GM21786 (cell line): ENCODE measurements around the gene GAS2L3.
A peak's percentile ranks its signal among the peaks of the same experiment; 100 is the strongest.
"Not testable (repeated sequence)": the region's sequence is repeated elsewhere in the genome, so short reads cannot be mapped to it uniquely, and the experiment has no call there.

Experiments
- ATAC-seq: cut with Tn5 transposase; IDR thresholded peaks from one replicate; pipeline ENCODE4 v1.9.1; 2021; ENCODE audit not compliant: unreplicated experiment

Gene GAS2L3

DNA sequence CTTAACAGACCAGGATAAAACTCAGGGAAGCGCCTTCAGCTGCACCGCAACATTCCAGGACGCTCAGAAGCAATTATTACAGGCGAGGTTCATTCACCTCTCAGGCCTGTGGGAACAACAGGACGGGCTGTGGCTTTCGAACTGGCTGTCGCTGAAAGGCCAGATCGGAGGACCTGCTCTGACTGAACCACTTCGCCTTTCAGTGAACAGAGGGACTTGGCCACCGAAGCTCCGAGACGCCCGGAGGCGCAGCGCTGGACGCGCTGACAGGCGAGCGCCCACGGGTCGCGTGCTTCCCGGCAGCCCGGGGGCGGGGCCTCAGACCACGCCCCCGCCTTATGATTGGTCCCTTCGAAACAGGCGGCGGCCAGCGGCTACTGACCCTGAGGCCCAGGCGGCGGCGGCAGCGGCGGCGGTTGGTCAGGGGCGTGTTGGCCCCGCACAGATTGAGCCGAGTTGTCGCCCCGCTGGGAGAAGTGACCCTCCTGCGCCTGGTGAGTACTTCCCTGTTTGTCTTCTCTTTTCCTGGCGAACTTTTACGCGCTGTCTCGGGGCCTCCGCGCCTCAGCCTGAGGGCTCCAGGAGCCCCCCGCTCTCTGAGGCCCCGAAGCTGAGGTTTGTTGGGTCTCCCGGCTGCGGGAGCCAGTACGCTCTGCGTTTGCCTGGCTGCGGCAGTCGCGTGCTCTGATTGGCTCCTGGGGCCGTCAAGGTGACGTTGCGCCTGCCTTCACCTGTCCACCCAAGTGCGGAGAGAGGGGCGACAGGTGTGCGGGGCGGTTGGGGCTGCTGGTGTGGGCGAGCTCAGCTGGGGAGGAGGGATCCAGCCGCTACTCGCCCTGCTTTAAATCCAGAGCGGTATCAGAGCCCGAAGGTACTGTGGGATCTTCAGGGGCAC, at the start of gene GAS2L3:
Gene GAS2L3 (plus strand): TSS at position 393 of the 895 bp plus-strand sequence. CDS start 21,221 bp downstream, outside the sequence.
- ATAC-seq = peak; percentile 95

DNA sequence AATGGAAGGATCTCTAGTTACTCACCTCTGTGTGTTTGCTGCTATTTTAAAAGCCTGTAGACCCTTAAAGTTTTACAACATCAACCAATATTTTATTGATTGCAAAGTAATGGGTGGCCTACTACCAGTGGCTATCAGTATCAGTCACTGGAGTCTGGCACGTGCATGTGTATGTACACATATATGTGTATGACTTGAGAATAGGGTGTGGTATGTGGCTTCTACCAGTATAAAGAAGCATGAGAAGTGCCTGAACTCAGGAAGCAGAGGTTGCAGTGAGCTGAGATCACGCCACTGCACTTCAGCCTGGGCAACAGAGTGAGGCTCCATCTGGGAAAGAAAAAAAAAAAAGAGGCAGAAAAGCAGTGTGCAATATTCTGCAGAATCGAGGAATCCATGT, 45.5 kb upstream of the GAS2L3 start:
- no peak for ATAC-seq

DNA sequence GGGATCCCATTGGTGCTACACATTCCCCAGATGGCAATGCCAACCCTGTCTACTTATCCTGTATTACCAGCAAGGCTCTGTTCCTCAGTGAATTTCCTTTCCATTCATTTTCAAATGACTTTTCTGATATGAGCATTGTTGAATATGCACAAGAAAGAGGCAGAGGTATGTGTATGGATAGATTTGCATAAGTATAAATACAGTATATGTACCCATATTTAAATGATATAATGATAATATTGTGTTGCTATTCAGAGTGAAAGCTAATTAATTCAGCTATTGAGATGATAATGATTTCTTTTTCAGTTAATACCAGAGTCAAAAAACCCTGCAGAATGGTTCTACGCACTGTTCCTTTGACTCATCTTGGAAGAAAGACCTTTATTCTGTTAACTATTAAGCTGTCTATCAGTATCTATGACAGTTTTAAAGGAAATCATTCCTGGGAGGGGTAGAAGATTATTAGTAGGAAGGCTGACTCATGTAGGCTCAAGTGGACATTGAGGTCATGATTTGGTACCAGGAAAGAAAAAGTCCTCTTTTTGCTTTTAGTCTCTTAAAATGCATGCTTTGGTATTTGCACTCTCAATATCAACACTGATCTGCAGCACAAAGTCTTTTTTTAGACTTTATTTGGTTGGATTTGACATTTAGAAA, 44.9 kb upstream of the GAS2L3 start:
- no peak for ATAC-seq

DNA sequence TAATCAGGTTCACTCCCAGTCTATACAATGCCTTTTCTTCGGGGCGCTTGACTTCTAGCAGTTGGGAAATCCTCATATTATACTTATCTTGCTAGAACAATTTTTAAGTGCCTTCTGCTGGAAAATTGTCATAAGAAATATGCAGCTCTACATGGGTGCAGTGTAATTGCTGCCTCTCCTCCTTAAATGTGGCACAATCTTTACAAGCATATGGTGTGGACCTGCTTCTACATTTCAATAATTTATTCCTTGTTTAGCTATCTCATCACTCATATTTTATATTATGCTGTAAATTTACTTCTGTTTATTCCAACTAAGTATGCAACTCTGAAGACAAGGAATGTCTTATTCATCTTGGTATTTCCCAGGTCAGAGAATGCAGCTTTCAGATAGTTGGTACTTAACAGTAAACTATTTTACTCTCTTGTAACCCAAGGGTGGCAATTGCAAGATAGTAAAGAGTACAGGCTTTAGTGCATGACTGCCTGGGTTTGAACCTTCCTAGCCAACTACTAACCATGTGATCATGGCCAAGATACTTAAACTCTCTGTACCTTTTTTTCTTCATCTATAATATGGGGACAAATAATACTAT, 43.6 kb upstream of the GAS2L3 start:
- ATAC-seq = no peak

DNA sequence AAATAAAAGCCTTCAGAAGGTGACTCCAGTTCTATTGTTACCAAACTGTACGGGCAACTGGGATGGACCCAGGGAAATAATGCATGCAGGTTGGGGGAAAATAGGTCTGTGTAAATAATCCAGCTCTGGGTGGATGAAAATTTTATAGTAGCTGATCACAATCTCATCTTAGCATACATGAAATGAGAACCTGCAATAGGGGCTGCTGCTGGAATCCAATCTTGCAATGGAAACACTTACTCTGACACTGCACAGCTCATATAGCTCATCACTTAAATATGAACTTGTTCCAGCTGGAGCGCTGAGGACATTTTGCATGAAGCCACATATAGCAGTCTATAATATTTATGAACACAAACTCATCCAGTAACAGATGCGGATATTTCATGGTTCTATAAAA, 40.1 kb upstream of the GAS2L3 start:
- no peak for ATAC-seq

DNA sequence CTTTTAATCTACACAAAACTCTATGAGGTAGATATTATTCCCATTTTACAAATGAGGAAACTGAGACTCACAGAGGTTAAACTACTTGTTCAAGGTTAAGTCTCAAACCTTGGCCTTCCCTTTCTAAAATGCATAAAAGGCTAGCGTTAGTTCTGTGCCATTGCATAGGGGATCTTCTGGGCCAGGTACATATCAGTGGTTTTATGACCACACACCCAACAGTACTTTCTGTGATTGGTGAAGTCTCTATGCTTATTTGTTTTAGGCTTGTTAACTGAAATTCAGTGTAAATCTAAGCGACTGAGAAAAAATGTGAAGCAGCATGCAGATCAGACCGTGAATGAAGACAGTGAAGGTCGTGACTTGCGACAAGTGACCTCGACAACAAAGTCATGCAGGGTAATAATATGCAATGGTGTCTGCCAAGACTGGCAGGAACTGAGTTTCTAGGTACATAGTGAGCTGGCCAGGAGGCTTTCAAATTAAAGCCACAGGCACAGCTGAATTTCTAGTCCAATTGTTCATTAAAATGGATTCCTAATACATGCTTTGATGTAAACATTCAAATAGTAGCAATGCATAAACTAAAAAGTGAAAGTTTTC, 38.8 kb upstream of the GAS2L3 start:
- ATAC-seq = no peak

DNA sequence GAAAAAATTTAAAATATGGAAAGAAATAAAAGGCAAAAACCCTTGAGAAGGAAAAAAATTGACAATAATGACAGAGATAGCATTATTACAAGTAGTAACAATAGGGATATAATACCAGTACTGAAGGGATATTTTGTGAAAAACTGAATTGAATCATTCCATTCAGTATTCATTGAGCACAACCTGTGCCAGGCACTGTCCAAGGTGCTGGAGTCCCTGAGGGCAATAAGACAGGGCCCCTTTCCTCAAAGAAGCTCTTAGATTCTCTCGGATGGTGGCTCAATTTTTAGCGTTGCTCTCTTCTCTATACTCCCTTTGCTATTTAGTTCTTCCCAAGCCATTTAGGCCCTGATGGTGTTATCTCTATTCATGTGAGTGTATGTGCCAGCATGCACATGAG, 34.3 kb upstream of the GAS2L3 start:
- ATAC-seq = no peak

DNA sequence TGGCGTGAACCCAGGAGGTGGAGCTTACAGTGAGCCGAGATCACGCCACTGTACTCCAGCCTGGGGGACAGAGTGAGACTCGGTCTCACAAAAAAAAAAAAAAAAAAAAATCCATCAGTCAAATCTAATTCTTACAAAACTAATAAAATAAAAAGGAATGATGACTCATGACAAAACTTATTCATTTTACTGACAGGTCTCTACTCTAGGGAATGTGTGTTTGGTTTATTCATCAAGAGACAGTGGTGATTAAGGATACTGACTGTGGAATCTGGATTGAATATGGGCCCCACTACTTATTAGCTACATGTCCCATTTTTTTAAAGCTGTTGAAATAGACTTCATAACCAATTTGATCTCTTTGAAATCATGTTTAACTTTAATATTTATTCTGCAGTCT, 29.3 kb upstream of the GAS2L3 start:
- ATAC-seq = no peak

DNA sequence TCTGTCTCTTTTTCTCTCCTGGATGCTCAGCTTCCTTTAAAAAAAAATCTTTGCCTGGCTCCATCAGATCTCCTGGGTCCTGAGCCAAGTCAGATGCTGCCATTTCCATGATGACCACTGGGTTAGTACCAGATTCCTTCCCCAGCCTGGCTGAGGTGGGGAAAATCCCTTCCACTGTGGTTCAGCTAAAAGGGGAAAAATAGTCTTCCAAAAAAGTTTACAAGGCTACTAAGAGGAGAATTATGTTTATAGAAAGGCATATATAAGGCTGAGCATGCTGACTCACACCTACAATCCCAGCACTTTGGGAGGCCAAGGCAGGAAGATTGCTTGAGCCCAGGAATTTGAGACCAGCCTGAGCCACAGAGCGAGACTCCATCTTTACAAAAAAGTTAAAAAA, 28.4 kb upstream of the GAS2L3 start:
- ATAC-seq = no peak

DNA sequence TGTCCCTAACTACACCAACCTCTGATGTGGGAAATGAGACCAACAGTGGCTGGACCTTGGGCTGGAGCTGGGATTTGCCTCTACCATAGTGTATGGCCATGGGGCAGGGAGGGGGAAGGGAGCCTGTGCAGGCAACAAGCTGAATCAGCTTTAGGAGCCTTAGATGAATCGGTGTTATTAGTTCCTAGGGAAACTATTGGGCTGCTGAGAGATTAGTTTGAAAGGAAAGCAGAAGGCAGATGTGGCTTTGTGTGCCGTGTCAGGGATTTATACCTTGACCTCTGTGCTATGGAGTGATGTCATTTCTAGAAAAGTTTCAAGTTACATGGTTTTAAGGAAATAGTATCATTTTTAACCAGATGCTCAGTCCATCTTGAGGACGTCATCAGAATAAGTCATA, 19.5 kb upstream of the GAS2L3 start:
- ATAC-seq = no peak

DNA sequence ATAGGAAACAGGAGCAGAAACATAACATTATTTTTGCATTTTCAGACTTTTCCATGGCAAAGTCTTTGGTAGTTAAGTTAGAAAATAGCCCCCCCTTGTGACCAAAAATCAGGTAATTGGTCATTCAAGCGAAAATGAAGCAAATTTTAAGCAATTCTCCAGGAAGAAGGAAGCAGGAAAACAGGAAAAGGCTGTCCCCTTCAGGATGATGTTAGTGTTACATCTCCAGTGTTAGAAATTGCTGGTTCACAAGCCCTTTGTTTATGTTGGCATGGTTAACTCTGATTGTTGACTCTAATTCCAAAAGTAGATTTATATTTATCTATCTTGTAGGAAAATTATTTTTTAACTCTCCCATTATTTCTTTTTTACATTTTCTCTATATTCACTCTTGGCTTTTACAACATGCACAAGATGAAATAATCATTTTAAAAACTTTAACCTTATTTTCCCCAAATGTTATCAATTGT, 18.8 kb upstream of the GAS2L3 start:
- no peak for ATAC-seq

DNA sequence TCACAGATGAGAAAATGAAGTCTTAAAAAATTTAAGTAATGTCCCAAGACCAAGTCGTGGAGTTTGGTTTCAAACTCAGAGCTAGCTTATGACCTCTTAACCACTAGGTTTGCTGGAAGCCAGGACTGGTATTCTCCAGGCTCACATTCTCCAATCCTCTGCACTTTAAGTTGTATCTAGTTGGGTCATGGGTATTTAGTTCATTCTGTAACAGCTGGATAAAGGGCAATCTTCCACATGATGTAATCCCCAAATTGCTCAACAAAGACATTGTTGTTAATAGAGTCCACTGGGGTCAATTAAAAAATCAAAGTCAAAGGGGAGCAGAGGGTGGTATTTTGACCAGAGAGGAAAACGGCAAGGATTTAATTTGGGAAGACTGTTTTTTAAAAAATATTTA, 17.8 kb upstream of the GAS2L3 start:
- ATAC-seq = no peak

DNA sequence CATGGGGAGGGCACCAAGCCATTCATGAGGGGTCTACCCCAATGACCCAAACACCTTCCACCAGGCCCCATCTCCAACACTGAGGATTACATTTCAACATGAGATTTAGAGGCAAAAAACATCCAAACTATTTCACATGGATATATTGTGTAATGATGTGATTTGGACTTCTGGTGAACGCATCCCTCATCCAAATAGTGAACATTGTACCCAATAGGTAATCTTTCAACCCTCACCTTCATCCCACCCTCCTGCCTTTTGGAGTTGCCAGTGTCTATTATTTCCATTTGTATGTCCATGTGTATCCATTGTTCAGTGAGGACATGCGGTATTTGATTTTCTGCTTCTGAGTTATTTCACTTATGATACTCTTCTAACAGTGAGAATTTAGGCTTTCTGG, 16.1 kb upstream of the GAS2L3 start:
- ATAC-seq = no peak

DNA sequence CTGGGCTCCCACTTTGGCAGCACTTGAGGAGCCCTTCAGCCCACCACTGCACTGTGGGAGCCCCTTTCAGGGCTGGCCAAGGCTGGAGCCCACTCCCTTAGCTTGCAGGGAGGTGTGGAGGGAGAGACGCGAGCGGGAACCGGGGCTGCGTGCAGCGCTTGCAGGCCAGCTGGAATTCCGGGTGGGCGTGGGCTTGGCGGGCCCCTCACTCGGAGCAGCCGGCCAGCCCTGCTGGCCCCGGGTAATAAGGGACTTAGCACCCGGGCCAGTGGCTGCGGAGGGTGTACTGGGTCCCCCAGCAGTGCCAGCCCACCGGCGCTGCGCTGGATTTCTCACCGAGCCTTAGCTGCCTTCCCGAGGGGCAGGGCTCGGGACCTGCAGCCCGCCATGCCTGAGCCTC, 14.2 kb upstream of the GAS2L3 start:
- ATAC-seq = not testable (repeated sequence)

DNA sequence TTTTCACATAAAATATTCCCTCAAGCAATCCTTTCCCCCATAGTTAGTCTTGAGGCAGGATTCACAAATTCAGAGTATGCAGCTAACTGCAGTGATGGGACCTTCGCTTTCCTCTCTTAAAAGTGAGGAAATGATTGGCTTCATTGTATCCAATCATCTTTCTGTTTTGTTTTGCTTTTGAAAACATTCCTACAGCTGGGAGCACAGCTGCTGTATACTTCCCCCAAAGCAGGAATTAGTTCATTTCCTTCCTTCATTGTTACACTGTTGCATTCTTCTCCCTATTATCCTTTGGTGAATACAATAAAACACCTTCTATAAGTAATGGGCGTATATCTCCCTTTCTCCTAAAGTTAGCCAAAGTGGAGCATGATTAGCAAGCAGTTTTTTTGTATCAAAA, 9.4 kb upstream of the GAS2L3 start:
- no peak for ATAC-seq

DNA sequence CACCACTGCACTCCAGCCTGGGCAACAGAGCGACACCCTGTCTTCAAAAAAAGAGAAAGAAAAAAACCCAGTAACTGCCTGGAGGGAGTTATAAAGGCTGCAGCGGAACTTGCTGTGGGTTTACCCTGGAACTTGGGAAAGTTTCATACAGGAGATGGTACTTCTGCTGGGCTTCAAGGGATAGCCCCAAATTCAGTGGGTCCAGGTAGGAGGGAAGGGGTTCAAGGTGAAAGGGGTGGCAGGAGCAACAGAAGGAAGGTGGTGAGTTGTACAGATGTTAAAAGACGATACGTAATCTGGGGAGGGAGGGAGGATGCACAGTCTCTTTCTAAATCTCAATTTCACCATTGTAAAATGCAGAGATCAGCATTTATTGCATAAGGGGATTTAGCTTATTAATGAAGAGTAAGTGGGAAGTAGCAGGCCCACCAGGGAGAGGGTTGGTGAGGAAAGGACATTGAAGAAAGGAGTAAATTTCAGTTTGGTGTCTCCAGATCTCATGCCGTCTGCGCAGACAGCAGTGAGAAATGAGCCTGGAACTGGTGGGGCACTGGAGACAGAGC, 8.5 kb upstream of the GAS2L3 start:
- ATAC-seq = no peak

DNA sequence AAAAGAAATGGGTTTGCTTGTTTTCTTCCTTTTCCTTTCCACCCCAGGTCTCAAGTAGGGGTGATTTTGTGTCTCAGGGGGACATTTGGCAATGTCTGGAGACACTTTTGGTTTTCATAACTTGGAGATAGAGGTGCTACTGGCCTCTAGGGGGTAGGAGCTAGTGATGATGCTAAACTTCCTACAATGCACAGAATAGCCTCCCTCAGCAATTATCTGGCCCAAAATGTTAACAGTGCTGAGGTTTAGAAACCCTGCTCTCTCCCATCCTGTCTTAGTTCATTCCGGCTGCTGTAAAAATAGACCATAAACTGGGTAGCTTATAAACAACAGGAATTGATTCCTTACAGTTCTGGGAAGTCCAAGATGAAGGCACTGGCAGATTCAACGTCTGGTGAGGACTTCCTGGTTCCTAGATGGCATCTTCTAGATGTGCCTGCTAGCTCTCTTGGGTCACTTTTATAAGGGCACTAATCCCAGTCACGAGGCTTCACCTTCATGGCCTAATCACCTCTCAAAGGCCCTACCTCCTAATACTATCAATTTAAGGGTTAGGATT, 7.4 kb upstream of the GAS2L3 start:
- no peak for ATAC-seq

DNA sequence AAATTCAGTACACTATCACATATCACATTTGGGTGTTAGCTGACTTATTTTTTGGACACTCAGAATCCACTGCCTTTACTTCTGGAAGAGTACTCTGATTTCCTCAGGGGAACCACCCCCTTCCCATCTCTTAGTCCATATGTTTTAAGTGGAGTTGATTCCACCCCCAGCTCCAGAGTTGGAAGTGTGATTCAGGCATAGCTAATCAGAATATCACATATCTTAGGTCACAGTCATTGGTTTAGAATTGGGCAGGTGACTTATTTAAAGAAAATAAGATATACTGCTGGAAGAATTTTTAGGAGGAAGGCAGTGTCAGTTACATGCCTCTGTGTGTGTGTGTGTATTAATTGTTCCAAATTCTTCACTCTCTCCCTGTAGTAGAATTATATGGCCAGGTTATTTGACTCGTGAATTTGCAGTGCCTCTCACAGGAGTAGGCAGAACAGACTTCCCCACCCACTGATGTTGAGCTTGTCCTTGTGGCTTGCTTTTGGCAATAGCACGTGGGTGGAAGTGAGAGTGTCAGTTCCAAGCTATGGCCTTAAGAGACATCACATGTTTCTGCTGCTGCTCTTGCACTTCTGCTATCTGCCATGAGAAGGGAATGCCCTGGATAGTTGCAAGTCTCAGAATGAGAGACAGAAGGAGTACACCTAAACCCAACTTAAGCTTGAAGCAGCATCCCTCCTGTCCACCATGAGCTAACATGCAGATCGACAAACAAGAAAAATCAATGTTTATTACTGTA, 6.4 kb upstream of the GAS2L3 start:
- peak; percentile 95 for ATAC-seq

DNA sequence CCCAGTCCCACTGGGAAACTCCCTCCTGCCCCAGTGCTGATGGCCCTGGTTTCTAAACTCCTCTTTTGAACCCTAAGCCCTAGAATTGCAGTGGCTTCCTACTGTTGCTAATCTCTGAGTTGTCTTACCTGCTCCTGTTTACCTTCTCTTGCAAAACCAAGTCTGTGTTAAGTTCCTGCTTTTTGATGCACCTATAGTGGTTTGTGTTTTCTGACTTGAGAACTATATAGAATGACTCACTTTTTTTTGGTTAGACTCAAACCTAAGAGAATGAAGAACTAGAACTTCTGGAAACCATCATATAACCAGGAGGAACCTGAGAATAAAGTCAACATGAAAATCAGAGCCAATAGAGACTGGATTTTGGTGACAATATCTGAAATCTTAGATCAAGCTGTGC, 5.5 kb upstream of the GAS2L3 start:
- ATAC-seq = peak; percentile 30

DNA sequence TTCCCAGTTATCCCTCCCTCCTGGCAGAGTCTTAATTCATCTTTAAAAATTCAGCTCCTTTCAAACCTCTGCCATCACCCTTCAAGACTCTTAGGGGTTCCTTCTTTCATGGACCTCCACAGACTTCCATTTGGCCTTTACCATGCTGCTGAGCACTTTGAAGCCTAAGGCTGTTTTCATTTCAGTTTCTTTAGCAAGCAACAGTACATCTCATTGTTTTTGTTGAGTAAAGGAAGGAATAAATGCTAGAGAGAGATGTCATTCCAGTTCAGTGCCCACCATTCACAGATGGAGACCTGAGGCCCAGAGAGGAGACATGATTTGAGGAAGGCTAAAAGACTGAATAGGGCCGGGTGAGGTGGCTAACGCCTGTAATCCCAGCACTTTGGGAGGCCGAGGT, 1.3 kb upstream of the GAS2L3 start:
- ATAC-seq = no peak
